Keratinocyte (primary cell): ENCODE results near the gene VANGL2.

Source experiments
- EZH2 ChIP-seq: IDR thresholded peaks from one replicate; pipeline ENCODE4 v1.6.1; 2012; ENCODE audit warnings: inconsistent platforms, mild to moderate bottlenecking, low read length, moderate library complexity
- TF ChIP-seq, protein P1 (sequence below), 3 experiments: IDR thresholded peaks in 1 of 3; conservative IDR thresholded peaks in 1 of 3; optimal IDR thresholded peaks in 1 of 3; 2 replicates in 2 of 3; 3 replicates in 1 of 3; pipeline versions ENCODE3 to v1.5.1; 2011; ENCODE audit warnings: low read length in 3 of 3, mild to moderate bottlenecking in 3 of 3, moderate library complexity in 2 of 3, control low read depth in 1 of 3, inconsistent platforms in 1 of 3; ENCODE audit not compliant: insufficient read depth in 2 of 3; ENCODE audit errors: extremely low read depth in 1 of 3

- no peak for TF ChIP-seq EZH2
- TF ChIP-seq, protein P1, sequence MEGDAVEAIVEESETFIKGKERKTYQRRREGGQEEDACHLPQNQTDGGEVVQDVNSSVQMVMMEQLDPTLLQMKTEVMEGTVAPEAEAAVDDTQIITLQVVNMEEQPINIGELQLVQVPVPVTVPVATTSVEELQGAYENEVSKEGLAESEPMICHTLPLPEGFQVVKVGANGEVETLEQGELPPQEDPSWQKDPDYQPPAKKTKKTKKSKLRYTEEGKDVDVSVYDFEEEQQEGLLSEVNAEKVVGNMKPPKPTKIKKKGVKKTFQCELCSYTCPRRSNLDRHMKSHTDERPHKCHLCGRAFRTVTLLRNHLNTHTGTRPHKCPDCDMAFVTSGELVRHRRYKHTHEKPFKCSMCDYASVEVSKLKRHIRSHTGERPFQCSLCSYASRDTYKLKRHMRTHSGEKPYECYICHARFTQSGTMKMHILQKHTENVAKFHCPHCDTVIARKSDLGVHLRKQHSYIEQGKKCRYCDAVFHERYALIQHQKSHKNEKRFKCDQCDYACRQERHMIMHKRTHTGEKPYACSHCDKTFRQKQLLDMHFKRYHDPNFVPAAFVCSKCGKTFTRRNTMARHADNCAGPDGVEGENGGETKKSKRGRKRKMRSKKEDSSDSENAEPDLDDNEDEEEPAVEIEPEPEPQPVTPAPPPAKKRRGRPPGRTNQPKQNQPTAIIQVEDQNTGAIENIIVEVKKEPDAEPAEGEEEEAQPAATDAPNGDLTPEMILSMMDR (optimal IDR thresholded peaks at IDR 0.05 in 1 of 3, IDR thresholded peaks at IDR 0.05 in 1 of 3, conservative IDR thresholded peaks at IDR 0.05 in 1 of 3; ENCODE audit: extremely low read depth in 1 of 3, insufficient read depth in 2 of 3, low read length in 3 of 3): no peak
Observed at GRCh38 chr1:160431571-160431970, 31.2 kb downstream of the VANGL2 start.
